Thyroid gland (tissue), 4 donors: ENCODE measurements around the gene SEPTIN11.

Experiments
- POLR2A ChIP-seq, 2 donors: fragments of 450-650 bp; IDR thresholded peaks; one replicate each; pipeline ENCODE4 v1.6.1; 2017; ENCODE audit warnings: antibody characterized with exemption in 2 of 2, mild to moderate bottlenecking in 2 of 2, moderate library complexity in 1 of 2
- TF ChIP-seq, protein P1 (sequence below), 6 experiments: fragments of 200-600 bp in 3 of 6; fragments of 450-650 bp in 3 of 6; sonication (generic) in 3 of 6; IDR thresholded peaks; one replicate each; pipeline ENCODE4 v1.5.1; 2016 to 2019; ENCODE audit warnings: antibody characterized with exemption in 6 of 6, mild to moderate bottlenecking in 2 of 6, inconsistent platforms in 1 of 6, moderate library complexity in 1 of 6

GRCh38 chr4:76948443-76949275 lies 893 bp upstream of the SEPTIN11 start:
- TF ChIP-seq, protein P1, sequence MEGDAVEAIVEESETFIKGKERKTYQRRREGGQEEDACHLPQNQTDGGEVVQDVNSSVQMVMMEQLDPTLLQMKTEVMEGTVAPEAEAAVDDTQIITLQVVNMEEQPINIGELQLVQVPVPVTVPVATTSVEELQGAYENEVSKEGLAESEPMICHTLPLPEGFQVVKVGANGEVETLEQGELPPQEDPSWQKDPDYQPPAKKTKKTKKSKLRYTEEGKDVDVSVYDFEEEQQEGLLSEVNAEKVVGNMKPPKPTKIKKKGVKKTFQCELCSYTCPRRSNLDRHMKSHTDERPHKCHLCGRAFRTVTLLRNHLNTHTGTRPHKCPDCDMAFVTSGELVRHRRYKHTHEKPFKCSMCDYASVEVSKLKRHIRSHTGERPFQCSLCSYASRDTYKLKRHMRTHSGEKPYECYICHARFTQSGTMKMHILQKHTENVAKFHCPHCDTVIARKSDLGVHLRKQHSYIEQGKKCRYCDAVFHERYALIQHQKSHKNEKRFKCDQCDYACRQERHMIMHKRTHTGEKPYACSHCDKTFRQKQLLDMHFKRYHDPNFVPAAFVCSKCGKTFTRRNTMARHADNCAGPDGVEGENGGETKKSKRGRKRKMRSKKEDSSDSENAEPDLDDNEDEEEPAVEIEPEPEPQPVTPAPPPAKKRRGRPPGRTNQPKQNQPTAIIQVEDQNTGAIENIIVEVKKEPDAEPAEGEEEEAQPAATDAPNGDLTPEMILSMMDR (IDR thresholded peaks at IDR 0.05): no peak
- peak in 1 of 2 donors; percentile 56 for TF ChIP-seq POLR2A (IDR thresholded peaks at IDR 0.05)
